Lower leg skin (tissue), 4 donors: ENCODE results near the gene SPDYE4. TPM values are rescaled to one million over a fixed set of nuclear protein-coding genes. Genes with fewer than 3 reads are reported as not detected.

ENCODE experiments used
- DNase-seq, 2 donors: peaks; one replicate each; pipeline ENCODE4 v3.0.0-alpha.2; 2019; ENCODE audit warnings: low spot score in 2 of 2
- H3K4me3 ChIP-seq: fragments of 200-600 bp; sonication (generic); 2 replicates; pipeline ENCODE4 v1.5.1; 2017; ENCODE audit warnings: mild to moderate bottlenecking, low read depth; ENCODE audit not compliant: poor library complexity, severe bottlenecking
- CTCF ChIP-seq, 3 donors: fragments of 450-650 bp; IDR thresholded peaks; one replicate each; pipeline ENCODE4 v1.5.1; 2016; ENCODE audit warnings: antibody characterized with exemption in 3 of 3, mild to moderate bottlenecking in 3 of 3, moderate library complexity in 2 of 3
- POLR2A ChIP-seq, 2 donors: fragments of 450-650 bp; IDR thresholded peaks; one replicate each; pipeline ENCODE4 v1.6.1; 2016 to 2017; ENCODE audit warnings: antibody characterized with exemption in 2 of 2, mild to moderate bottlenecking in 1 of 2, moderate library complexity in 1 of 2
- WGBS, 2 donors: methylation state at CpG; one replicate each; pipeline ENCODE4 v1.1.5; 2018; 5-methylcytosine and 5-hydroxymethylcytosine counted together
- intact Hi-C: fragments of 100-400 bp; cut with DNase I; formaldehyde crosslinking; loops from one replicate; pipeline ENCODE4 v1.15.0; 2023; ENCODE audit warnings: low total_unique reads
- total RNA-seq, 4 donors: library from RNA; depleted of rRNA; stranded (reverse); fragments of >200 nt; gene quantifications; one replicate each; pipeline ENCODE4 v1.1.0, GENCODE V29; 2016

Gene SPDYE4
- total RNA-seq, 4 donors from 2014 or later, result not detected

- H3K4me3 ChIP-seq, result no peak overlapping the region
- intact Hi-C loops, result no loop called here
- TF ChIP-seq POLR2A (IDR thresholded peaks at IDR 0.05), result no peak
- TF ChIP-seq CTCF (IDR thresholded peaks at IDR 0.05), result no peak
- 87 to 91% methylated on average over 12 of the region's 12 CpGs for WGBS, 2 donors
- DNase-seq, result no peak
Observed at GRCh38 chr17:8755590-8756255, 2.6 kb downstream of the SPDYE4 start.

GRCh38 chr17:8754890-8755289, 3.5 kb downstream of the SPDYE4 start:
- WGBS, 2 donors, result 82 to 83% methylated on average over 8 of the region's 8 CpGs
- intact Hi-C loops, result no loop called here
- H3K4me3 ChIP-seq, result no peak overlapping the region
- TF ChIP-seq CTCF (IDR thresholded peaks at IDR 0.05) (no peak), POLR2A (IDR thresholded peaks at IDR 0.05) (no peak)
- no peak for DNase-seq

GRCh38 chr17:8753976-8754440, 4.3 kb downstream of the SPDYE4 start:
- no peak overlapping the region for H3K4me3 ChIP-seq
- intact Hi-C loops, result no loop called here

GRCh38 chr17:8753136-8753975, 5.0 kb downstream of the SPDYE4 start:
- no peak overlapping the region for H3K4me3 ChIP-seq
- WGBS, 2 donors, result 84 to 88% methylated on average over 12 of the region's 12 CpGs
- no peak for DNase-seq
- intact Hi-C loops, result no loop called here
- TF ChIP-seq CTCF (IDR thresholded peaks at IDR 0.05), result no peak
- TF ChIP-seq POLR2A (IDR thresholded peaks at IDR 0.05), result no peak

More at GRCh38 chr17:8753976-8754440, 4.3 kb downstream of the SPDYE4 start:
- TF ChIP-seq POLR2A (IDR thresholded peaks at IDR 0.05) (no peak), CTCF (IDR thresholded peaks at IDR 0.05) (no peak)
- DNase-seq, result no peak
- 41 to 53% methylated on average over 1 of the region's 1 CpG for WGBS, 2 donors

GRCh38 chr17:8749616-8750015, 8.7 kb downstream of the SPDYE4 start:
- DNase-seq, result no peak
- no peak overlapping the region for H3K4me3 ChIP-seq
- no peak for TF ChIP-seq CTCF (IDR thresholded peaks at IDR 0.05)
- no peak for TF ChIP-seq POLR2A (IDR thresholded peaks at IDR 0.05)
- intact Hi-C loops, result loop anchor here (10.0 kb wide), 1 partner anchor 335 kb away; no protein-coding TSS in a partner anchor
- WGBS, 2 donors, result 76 to 94% methylated on average over 3 of the region's 3 CpGs
